HS-5 (cell line): ENCODE measurements around the gene CYRIA.

Source experiments
- DNase-seq: peaks from one replicate; pipeline ENCODE4 v3.0.0-alpha.2; 2012; ENCODE audit warnings: low read depth

Gene CYRIA

DNA sequence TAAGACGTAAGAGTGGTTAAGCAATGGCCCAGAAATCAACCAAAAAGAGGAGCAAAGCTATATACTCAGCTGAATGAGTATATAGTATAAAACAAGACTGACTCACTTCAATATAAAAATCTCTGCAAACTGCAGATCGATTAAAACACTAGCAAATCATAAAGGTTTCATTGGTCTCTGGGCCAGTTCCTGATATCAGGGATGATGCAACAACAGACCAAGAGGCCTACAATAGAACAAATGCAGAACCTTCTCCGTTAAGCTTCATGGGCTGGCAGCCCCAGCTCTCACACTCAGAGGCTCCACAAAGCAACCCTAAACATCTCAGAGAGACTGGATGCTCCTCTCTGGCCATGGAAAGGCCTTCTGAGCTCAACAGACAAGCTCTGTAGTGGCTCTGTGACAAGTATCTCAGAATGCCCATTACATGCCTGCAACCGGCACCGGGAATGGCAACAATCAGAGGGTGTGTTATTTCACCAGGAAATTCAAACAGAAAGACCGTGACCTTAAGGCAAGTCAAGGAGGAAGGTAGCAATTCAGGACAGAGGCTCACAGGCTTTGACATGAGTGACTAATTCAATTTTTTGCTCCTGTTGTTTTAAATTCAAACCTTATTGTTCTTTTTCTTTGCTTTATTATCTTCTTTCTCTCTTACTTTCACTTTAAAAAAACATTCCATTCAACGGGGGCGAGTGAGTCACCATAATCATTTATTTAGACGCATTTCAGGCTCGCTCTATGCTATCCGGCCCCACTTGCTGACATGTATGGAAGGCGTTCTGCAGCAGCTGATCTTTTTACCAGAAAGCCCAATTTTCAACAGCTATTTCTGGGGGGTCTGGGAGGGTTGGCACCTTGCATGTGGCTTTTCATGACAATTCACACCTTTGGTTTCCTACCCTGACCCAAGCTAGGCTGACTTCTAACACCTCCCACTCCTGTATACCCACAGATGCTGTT is 15.1 kb downstream of the CYRIA start:
- DNase-seq = no peak

DNA sequence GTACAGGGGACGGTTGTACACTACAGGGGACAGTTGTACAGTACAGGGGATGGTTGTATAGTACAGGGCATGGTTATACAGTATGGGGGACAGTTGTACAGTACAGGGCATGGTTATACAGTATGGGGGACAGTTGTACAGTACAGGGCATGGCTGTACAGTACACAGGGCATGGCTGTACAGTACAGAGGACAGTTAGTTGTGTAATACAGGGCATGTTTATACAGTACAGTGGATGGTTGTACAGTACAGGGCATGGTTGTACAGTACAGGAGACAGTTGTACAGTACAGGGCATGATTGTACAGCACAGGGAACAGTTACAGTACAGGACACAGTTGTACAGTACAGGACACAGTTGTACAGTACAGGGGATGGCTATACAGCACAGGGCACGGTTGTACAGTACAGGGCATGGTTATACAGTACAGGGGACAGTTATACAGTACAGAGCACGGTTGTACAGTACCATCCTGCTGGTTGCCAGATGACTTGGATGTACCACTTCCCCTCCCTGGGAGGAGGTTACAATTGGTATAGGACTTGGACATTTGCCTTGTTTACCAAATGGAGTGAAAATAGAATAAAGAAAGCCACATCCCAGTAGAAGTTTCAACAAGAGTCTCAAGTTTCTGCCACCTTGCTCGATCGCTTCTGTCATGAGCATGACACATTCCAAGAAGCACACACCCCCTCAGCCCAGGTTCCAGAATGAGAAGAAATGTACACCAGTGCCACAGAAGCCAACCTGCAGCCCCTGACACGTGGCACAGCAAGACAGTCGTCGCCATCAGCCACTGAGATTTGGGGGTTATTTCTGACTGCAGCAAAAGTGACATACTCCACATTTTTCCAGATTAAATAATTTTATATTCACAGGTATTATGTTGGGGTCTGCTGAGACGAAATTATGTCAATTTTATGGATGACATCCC is 16.0 kb downstream of the CYRIA start:
- DNase-seq = no peak

DNA sequence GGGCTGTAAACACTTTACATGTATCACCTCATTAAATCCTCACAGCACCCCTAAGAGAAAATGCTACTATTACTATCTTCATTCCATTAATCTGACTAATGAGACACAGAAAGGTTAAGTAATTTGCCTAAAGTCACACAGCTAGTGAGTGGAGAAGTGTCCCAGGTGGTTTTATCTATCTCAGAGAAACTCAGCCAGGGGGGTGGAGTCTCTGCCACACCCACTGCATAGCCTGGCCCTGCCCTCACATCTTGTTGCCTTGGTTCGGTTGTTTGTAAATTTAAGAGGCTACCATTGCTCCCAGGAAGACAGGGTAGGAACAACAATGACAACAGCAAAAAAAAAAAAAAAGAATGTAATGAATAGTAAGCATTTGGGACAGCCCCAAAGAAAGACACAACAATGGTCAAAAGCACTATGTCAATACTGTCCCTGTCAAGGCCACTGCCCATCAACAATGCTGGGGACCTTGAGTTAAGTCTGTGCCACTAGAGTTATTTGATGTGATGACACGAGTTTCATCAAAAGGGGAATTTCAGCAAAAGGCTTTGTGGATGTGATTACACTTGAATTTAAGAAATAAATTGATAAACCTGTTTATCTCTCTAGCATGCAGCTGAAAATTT is 17.5 kb downstream of the CYRIA start:
- DNase-seq = no peak

DNA sequence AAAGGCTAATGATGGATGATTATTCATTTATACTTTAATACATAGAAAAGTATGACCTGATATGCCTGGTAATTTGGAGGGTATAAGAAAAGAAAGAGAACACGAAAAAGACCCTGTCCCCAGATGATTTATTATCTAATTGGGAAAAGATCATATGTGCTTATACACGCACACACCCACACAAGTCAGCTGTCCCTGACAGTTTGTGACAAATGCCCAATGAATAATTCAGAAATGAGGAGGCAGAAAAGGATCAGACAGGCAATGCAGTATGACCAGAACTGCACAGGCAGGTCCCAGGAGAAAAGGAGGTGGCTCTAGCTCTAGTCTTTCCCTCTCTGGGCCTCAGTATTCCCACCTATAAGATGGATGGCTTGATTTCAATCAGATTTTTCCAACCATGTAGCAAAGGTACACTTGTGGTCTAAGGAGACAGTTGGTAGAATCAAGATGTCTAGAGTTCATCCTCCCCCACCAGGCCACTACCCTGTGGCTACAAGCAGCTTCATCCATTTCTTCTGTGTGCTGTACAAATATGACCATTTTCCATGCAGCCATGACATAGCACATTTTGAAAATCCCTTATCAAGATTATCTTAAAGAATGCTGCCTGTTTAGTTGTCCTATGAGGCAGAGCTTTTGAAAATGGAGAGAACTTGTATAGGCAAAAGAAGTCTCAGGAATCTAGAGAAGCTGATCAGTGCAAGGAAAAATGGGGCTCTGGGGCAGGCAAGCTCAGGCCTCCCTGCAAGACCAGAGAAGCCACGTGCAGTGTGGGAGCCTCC is 19.7 kb downstream of the CYRIA start:
- no peak for DNase-seq

DNA sequence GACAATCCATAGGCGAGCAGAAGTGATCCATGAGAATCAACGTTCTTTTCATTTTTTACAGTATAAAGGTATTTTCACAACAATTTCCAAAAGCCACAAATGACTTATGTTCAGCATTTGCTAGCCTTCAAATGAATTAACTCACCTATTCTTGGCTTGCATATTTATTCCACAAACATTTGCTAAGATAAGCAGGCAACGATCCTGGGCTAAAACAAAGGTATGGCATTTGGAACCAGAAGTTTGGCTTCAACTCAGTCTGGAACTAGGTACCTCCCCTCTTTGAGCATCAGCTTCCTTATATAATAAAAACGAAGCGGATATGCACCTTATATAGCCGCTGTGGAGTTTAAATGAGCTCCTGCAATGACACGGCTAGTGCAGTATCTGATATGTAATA is 20.5 kb downstream of the CYRIA start:
- DNase-seq = no peak

DNA sequence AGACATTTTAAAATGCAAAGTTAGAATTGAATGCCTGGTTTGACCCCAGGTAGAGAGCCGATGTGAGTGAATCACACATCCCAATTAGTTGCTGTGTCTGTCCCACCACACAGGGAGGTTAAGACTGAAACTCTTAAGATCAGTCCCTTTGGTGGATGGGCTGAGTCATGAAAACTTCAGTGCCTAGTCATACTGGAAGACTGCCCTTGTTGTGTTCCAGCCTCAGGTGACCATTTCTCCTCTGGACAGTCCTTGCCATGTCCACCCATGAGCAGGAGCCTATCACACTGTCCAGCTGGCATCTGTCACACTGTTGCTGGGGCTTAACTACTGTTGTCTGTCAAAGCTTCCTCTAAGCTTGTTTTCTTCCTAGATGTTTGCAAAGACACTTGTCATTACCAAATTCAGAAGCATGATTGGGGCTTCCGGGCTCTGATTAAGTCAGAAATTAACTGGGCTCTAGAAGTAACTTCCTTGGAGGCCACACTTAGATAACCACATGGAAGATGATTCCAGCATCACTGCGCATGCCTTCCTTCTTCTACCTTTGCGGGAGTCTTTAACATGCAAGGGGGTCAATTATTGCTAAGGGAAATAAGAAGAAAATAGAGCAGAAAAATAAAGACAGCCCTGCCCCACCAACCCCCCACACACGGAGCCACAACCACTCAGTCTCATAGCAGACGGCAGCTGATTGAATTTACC is 21.3 kb downstream of the CYRIA start:
- DNase-seq = no peak

DNA sequence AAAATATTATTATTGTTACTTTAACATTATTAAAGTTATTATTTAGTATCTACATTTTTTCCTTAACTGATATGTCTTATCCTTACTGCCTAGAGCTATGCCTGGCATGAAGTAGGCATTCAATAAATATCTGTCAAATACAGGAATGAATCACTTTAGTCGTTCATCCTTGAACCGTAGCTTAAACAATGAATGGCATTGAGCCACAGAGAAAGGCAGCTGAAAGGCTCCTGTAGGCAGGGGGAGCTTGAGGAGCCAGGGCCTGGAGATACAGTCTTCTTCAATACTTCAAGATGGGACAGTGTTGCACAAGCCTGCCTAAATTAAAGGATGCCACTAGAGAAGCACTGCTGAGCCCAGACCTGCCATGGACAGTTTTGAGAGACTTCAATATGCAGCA is 22.5 kb downstream of the CYRIA start:
- no peak for DNase-seq

DNA sequence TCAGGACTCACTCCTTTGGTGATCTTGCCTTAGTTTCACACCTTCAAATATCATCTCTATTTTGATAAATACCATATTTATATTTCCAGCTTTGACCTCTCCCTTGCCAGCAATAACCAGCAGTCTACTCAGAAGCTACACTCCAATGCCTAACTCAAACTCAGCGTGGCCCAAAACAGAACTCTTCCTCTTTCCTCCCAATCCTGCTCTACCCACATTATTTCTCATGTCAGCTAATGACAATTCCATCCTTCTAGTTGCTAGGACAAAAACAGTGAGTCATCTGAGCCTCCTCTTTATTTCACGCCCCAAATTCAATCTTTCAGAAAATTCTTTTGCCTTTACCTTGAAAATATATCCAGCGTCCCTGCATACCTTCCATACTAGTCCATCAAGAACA is 23.5 kb downstream of the CYRIA start:
- no peak for DNase-seq

DNA sequence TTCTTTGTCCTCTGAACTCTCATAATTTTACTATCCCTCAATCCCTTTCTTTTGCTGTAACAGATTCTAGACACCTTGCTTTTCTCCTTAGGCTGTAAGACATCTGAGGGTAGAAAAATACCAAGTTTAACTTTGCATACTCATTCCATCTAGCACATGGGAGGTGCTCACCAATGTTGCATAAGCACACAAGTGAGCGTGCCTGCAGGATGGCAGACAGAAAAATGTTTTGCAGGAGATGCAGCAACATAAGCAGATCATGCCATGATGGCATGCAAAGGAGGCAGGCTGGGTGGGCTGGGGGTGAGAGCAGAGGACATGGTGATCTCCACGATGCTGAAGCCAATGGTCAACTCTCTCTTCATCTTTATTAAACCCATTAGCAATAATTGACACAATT is 24.1 kb downstream of the CYRIA start:
- DNase-seq = no peak

DNA sequence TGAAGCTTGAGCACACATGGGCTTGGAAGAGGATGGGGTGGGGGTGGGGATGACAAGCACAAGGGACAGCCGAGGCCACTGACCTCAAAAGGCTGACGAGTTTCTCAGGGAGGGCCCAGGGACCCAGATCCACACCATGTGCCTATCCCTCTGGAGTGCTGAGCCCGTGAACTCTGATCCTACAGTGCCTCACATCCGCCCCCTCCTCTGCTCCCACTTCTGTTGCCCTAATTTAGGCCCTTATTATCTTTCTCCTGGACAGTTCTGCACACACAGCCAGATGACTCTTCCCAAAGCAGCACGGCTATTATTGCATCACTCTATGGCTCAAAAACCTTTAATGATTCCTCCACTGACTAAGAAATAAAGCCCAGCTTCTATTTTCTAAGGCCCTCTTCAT is 24.8 kb downstream of the CYRIA start:
- DNase-seq = no peak

DNA sequence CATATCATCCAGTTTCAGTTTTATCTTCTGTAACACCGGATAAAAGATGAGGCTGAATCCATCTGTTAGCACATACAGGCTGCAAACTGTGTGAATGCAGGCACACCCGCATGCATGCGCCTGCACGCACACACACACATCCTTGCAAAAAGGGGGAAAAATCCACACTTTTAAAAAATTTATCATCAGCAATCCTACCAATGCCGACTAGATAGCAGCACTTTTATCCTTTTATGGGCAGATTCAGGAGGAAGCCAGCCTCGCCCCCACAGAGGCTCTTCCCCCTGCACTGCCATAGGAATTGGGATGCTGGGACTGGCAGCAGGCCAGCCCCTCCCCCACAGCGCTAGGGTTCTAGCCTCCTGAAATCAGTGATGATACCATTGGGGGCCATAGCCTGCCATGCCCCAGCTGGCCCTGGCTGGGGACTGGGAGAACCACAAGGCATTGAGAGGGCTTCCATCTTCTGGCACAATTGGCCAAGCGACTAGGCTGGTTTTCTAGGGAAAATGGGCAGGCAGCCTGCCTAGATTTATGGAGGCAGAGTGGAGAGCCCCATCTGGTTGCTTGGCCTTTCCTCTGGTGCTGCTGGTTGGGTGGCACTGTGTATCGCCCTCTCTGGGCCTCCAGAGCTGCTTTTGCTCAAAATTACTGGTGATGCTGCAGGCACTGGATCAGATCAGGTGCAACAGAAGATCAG is 25.5 kb downstream of the CYRIA start:
- no peak for DNase-seq

DNA sequence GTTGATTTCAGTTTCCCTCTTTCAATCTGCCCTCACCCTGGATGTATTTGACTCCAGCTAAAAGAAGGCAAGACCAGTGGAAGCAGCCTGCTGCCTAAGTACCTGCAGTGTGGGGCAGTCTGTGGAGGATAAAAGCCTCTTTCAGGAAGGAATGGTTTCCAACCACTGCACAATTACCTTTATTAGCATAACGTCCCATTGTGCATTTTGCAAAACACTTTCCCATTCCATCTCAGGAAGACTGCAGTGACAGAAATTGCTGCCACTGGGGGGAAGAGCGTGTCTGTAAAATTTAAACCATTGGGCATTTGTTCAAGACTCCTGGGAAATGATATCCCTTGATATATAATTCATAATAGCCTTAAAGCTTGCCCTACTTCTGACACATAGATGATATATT is 26.2 kb downstream of the CYRIA start:
- no peak for DNase-seq

DNA sequence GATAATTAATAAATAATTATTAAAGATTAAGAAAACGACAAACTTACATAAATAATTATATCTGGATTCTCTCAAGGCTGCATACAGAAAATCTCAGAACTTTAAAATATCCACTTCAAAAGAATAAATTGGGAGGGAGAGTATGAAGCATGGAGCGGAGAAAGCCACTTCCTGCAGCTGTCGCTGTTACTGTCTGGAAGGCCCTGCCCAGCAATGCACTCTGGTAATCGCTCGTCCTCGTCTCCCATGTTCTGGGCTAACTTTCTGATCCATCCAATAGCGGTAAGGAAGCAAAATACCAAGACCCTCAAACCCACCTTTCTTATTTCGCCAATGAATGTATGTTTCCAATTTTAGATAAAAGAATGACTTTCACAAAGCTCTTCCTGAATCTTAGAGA is 26.7 kb downstream of the CYRIA start:
- DNase-seq = no peak

DNA sequence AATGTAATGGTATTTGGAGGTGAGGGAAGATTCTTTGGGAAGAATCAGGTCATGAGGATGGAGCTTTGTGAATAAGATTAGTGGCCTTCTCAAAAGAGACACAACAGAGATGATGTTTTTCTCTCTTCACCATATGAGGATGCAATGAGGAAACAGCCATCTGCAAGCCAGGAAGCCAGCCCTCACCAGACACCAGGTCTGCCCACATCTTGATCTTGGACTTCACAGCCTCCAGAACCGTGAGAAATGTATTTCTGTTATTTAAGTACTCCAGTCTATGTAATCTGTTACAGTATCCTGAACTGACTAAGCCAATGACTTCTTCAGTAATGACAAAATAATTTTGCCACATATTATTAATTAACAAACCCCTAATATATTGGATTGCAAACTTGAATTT is 28.3 kb downstream of the CYRIA start:
- DNase-seq = no peak

DNA sequence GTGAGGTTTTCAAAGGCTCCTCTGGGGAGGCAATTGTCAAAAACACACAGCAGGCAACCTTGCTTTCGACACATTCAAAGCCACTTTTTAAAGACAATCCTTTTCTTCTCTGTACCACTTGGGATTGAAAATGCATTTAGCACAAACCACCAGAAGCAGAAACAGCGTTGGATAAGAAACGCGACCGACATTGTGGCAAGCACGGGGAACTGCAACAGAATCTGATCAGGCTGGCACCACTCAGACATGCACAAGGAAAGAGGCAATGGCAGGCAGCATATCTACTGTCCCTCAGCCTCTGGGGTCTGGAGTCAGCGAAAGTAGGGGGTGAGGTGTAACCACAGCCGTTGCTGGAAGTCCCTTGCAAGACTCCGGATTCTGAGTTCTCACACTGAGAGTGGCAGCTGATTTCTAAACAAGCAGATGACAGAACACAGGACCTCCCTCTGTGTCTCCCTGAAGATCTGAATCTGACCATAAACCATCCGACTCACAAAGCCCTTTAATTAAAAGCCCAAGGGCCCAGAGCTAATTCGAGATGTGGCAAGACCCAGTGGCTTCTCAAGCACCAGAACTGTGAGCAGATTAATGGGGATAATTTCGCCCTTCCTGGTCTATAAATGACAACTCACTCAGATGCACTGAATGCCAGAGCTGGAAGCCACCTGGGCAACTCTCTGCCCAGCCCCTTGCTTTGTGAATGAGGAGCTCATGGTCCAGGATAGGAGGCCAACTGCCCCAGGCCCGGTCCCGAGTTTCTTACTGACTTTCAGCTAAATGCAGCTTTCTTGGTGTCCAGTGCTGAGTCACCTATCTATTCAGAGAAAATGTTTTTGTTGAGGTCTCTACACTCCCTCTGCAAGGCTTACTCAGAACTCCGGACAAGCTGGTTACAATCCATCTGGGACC is 29.6 kb downstream of the CYRIA start:
- DNase-seq = no peak

DNA sequence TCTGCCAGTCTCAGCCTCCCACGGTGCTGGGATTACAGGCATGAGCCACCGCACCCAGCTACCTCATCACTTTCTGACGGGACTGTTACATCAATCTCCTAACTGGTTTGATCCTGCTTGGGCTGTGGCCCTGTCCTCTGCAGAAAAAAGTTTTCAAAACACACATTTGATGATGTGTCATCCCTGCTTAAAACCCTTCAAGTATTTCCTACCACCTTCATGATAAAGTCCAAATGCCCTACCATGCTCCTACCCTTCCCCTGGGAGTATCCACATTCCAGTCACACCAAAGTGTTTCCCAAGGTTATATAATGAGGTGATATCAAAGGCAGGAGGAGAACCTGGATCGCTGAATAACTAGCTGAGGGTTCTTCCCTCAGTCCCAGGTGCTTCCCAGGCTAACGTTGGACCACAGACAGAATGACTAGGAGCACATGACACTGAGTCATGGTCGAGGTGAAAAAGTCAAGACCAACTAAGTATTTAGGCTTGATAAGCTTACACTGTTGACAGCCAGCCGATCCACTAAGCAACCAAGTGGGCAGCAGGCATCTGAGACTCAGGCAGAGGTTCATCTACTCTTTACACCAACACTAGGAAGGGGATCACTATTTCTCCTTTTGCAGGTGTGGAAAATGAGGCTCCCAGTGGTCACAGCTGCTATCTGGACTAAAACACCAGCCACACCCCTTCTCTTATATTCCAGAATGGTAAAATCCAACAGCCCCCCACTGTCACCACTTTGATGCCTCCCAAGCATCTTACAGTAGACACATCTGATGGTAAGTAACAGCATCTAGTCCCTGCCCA is 31.8 kb downstream of the CYRIA start:
- peak; percentile 60 for DNase-seq

DNA sequence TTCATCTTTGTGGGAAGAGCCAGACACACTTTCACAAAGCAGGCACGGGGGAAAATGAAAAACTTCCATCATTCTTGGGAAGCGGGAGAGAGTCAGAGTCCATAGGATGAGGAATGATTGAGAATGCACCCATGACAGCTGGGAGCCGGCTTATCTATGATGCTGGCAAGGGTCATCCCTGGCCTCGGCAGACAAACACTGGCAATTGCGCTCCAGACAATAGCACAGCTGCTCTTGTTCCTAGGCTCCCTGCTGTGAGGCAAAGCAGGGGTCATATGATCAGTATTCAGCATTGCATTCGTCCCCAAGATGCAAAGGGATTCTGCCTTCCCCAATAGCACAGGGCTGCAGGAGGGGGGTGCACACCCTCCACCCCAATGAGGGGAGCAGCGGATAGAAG is 33.0 kb downstream of the CYRIA start:
- no peak for DNase-seq

DNA sequence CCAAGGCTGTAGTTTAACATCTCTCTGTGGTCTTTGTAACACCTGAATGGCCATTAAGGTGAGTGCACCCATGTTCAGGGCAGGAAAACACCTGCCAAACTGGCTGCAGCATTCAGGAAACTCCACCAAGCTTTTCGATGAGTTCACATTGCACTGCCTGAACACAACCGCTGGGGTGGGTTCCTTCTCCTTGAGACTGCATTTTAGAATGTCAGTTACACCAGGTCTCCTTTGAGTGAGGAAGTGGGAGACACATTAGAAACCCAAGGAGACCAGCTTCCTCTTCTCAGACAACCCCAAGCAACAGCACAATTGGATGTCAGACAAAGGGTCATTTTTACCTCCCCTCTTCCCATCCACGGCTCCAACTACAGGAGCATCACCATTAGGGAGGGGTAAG is 35.2 kb downstream of the CYRIA start:
- DNase-seq = no peak

DNA sequence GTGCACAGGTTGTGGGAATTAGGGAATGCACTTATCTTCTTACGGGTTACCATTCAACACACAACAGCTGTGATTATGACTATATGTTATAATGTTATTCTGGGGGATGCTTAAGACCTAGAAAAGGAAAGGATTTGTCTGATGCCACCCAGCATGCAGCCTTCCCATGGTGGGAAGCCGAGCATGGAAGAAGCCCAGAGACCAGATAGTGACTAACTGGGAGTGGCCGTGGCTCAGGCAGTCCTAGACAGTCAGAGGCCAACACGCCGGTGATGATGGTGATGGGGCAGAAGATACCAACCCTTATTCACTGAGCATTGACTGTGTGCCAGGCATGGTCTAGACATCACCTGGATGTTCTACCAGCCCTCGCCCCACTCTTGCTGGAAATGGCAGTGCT is 35.9 kb downstream of the CYRIA start:
- no peak for DNase-seq
